IPS DF 4.7 (cell line): ENCODE data around the gene AMT.
"Not testable (repeated sequence)": the region's sequence is repeated elsewhere in the genome, so short reads cannot be mapped to it uniquely, and the experiment has no call there.

Experiments used
- DNase-seq: peaks from one replicate; pipeline ENCODE4 v3.0.0-alpha.2; 2013; ENCODE audit warnings: low spot score; ENCODE audit errors: extremely low read depth

Gene AMT

DNA sequence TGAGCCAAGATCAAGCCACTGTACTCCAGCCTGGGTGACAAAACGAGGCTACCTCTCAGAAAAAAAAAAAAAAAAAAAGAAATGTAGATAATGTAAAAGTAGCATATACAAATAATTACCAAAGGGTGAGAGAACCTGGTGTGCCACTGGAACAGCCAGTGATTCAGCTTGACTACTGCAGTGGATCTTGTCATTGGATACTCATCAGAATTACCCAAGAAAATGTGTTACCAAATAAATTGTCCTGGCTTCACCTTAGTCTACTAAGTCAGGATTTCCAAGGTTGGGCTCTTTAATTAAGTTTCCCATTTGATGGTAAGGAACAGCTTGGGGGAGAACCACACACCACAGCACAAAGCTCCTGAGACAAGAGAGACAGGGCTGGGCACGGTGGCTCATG, 5.3 kb upstream of the AMT start:
- DNase-seq, result no peak

DNA sequence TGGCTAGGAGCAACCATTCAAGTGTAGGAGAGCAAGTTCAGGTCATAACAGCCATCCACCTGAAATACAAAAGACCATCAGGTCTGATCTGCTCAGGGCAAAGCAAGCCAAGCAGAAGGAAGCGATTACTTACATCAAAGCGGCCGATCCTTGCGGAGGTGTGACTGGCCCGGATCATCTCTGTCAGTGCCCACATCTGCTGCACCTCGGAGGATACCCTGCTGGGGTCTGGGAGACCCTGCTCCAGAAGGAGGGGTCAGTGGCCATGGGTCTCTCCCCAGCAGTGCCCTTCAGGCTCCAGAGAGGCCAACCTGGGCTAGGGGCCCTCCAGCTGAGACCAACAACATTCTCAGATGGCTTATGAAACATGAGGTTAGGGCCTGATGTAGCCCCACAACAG, 2.5 kb upstream of the AMT start:
- no peak for DNase-seq

DNA sequence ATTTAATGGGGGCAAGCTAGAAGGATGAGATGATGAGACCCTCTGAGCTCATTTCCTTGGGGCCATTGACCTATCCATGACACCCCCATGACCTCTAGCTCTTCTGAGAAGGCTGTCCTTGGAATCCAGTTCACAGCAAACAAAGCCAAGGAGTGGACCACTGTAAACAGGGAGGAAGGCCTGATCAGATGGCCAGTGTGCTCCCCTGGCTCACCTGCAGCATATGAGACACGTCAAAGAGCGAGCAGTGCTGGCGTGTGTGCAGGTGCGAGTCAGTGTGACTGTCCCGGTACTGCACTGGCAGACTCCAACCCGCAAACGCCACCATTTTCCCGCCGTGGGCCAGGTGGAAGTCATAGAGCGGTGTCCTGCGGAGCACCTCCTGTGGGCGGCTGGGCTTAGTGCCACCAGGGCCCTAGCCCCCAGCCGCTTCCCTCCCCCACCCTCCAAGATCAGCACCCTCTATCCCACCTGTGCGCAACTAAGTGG, 339 bp downstream of the AMT start:
- DNase-seq, result no peak

DNA sequence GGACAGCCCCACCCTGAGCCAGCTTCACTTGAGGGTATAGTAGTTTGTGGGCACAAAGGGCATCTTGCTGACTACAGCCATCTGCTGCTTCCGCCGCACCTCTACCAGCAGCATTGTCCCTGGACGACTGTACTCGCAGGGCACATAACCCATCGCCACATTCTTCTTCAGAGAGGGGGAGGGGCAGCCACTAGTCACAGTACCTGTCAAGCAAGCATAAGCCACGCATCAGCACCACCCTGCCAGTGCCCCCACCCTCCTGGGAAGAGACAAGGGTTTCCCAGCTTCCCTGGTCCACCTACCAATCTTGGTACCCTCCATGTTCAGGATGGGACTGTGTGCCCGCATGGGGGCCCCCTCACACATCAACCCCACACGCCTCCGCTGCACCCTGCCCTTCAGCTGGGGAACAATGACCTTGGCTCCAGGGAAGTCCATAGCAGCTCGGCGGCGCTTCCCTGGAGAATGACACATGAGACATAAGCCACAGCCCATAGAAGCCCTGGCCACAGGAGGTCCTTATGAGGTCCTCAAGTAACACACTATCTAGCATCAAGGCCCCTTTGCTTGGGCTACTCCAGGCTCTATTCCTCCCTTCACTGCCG, 4.7 kb downstream of the AMT start:
- DNase-seq, result no peak

DNA sequence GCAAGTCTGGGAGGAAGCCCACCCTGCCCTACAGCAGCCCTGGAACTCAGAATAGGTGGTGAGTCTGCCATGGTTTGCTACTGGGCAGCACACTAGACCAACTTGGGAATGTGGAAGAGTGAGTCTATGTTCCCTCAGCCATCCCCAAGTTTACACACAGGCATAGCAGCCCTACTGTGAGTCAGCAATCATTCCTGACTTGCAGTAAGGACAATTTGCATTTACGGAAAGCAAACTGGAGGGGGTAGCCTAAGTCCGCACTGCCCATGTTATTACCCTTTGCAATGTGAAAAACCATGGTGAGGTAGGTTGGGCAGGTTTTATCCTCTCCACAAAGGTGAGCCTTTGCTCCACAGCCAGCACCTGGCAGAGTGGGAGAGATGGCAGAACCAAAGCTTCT, 5.4 kb downstream of the AMT start:
- DNase-seq, result no peak

DNA sequence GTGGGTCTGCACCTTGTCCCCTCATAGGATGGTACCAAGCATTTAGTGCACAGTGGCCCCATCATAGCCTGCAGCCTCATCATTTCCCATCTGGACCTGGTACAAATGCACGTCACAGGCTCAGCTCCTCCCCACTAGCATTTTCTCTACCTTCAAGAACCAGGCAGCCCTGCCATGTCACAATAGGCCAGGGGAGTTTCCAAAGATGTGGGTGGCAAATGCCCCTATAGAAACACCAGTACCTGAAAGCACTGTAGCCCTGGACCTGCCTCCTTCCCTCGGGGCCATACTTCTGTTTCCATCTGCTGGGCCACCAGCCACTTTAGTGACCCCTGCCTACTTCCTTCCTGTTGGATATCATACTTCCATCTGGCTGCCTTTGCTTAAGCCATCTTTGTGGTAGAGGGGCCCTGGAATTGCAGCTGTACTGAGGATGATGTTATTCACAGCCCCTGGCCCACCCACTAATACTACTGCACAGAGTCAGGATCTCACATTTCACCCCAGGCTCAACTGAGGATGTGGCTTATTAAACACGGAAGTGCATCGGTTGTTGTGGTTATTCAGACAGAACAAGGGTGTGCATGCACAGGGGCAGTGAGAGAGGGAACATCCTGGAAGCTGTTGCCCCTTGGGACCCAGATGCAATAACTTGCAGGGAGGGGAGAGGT, 6.2 kb downstream of the AMT start:
- no peak for DNase-seq

DNA sequence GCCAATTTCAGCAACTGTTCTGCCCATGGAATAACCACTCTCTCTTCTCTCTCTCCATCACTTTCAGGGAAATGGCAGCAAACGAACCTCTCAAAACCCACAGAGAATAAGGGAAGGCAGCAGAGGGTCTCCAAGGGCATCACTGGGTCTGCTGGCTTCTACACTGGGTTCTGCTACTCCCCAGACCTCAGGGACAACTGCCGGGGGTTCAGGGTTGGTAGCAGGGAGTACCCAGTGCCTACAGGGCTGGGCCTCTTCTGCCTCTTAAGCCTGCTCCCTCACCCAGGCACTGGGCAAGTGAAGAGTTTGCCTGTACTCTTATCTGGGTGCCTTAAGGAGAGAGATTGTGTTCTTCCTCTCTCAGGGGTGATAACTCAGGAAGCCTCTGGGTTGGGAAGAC, 7.5 kb downstream of the AMT start:
- DNase-seq, result no peak

DNA sequence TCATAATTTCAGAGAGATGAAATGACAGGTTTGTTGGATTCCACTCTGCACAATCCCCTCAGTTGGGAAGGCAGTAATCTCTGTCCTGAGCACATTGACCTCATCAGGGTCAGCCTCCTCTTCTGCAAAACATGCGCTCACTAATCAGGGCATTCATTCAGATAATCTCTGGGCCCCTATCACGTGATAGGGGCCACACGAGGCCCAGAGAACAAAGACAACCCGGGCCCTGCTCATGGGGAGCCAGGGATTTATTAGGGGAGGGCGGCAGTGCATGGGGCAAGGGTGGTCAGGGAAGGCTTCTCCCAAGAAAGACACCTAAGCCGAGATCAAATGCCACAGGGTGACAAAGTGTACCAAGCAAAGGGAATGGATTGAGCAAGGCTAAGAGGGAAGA, 8.9 kb downstream of the AMT start:
- no peak for DNase-seq

DNA sequence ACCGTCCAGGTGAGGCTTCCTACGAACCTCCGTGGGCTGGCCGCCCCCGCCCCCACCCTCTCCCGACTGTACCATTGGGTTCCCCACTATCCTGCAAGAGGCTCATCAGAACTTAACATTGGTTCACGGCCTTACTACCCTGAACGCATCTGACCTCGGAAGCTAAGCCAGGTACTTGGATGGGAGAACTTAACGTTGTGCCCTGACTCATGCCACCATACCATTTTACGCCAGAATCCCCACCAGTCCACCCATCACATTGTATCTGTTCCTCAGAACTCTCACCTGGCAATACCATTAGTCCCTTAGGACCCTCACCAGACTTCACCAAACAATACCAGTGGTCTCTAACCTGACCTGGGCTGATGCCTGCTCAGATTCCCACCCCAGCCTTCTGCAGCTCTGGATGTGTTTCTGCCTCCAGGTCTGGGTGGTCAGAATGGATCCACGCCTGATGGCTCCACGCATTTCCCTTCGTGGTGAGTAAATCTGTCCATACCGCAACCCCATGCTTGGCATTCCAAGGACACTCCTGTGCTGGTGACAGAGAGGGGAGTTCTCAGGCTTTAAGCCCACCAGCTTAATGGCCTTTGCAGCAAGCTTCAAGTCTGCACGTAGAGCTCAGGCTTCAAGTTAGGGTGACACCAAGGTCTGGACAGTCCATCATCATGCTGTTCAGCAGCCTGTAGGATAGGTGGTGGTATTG, 9.5 kb downstream of the AMT start:
- no peak for DNase-seq

DNA sequence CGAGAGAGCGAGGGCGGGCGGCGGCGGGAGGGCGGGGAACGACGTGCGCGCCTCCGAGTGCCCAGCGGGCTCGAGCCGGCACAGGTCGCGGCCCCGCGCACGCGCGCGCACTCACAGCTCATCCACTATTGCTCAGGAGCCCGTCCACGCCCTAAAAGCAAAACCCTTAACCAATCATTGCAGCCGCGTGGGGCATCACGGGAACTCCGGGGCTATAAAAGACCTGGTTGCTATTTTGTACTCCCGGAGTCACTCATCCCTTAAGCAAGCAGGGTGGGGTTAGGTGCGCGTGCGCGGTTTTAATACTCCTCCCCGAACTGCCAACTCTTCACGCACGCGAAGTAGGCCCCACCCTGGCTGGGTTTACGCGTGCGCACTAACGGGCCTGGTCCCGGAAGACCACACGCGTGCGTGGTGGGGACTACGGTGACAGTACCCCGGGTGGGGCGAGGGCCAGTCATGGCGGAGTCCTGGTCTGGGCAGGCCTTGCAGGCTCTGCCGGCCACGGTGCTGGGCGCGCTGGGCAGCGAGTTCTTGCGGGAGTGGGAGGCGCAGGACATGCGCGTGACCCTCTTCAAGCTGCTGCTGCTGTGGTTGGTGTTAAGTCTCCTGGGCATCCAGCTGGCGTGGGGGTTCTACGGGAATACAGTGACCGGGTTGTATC, 10.2 kb downstream of the AMT start, which contains the start of the genes RHOA and TCTA:
Gene RHOA, minus strand, starts transcription at position 9 of the 664 bp plus-strand sequence. CDS start 36,387 bp downstream, outside the sequence.
Gene TCTA, plus strand, starts transcription at position 456 of the 664 bp plus-strand sequence. Its CDS starts 4 bp downstream, at position 460.
- DNase-seq, result peak; percentile 93

DNA sequence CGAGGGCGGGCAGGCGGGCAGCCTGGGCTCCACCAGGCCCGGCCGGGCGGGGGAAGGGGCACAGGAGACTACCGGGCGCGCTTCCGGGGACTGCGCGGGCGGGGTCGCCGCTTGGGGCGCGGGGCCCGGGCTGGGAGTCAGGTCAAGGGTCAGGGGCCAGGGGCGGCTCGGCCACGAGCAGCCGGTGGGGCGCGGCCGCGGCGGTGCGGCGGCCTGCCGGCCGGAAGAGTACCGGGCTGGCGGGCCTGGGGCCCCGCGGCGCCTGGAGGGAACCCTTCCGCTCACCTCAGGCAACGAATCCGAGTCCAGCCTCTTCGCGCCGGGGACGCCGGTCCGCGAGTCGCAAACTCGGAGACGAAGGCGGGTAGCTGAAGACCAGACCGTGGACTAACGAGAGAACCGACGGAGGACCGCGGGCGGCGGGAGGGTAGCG, 10.7 kb downstream of the AMT start:
- DNase-seq, result no peak

DNA sequence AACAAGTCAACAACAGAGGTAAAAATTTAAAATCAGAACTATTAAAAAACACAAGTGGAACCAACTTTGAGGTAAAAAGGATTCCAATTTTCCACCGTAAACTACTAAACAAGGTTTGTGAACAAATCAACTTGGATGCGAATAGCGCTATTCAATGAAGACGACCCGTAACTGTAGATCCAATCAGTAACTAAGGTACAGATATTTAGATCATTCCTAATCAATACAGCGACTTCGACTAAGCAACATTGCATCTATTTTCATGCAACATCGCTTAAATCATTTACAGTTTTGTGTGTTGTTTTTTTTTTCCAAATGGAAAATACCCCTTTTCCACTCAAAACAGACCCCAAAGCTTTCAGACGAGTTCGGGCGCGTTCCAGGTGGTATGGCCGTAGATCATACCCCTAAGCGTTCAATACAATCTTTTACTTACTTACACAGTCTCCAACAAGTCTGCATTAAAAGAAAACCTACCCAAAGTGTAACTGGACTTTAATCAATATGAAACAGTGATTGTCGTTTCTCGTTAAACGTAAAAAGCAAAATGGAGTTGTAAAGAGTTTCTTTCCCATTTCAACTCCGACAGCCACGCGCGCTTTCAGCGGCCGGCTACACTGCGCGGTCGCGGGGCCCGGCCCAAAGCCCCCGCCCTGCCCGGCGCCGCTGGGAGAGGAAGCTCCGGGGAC, 11.3 kb downstream of the AMT start:
- DNase-seq, result no peak

DNA sequence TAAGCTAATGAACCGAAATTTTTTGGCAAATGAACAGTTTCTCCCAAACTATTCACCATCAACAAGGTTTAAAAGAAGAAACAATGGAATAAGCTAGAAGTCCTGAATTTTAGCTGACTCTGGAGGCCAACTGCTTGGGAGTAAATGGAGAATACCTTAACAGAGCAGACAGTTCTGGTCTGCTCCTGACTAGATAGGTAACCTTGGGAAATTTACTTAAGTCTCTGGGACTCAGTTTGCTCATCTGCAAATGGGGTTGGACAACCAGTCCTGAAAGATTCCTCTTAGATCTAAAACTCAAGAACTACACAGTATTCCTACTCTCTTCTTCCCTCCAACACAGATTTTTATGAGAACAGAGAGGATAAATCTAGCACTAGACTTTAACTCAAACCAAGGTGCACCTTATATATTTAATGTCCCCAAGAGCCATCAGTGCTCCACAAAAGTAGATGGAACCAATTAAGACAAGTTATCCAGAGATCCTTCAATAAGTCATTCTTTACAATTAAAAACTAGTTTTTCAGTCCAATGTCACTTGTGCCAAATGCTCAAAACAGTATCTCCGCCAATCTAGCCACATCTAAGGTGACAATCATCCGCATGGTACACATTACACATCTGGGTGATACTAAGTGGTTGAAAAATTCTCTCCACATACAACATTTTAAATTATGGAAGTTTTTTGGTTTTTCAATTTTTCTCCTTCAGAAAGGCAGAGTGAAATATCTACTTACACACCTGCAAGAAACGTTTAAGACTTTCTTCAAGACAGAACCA, 12.0 kb downstream of the AMT start:
- no peak for DNase-seq

DNA sequence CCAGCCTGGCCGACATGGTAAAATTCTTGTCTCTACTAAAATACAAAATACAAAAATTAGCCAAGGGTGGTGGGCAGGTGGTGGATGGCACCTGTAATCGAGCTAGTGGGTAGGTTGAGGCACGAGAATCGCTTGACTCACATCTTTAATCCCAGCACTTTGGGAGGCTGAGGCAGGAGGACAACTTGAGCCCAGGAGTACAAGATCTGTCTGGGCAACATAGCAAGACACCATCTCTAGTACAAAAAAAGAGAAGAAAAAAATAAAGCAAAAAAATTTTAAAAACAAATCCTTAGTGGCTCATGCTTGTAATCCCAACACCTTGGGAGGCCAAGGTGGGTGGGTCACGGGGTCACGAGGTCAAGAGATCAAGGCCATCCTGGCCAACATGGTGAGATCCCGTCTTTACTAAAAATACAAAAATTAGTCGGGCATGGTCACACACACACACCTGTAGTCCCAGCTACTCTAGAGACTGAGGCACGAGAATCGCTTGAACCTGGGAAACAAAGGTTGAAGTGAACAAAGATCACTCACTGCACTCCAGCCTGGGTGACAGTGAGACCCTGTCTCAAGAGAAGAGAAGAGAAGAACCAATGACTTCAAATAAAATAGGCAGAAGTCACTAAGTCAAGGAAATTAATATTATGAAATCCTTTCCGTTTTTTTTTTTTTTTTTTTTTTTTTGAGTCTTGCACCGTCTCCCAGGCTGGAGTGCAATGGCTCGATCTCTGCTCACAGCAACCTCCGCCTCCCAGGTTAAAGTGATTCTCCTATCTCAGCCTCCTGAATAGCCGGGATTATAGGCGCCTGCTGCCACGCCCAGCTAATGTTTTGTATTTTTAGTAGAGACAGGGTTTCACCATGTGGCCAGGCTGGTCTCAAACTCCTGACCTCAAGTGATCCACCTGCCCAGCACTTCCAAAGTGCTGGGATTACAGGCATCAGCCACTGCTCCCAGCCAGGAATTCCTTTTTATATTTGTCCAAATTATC, 15.4 kb downstream of the AMT start:
- DNase-seq, result no peak

DNA sequence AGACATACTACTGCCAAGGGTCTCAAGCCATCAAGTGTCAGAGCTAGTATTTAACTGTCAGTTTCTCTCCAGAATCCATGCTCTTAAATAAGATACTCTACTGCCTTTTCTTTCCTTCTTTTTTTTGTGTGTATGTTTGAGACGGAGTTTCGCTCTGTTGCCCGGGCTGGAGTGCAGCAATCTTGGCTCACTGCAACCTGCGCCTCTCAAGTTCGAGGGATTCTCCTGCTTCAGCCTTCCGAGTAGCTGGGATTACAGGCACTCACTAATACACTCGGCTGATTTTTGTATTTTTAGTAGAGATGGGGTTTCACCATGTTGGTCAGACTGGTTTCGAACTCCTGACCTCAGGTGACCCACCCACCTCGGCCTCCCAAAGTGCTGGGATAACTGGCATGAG, 16.7 kb downstream of the AMT start:
- not testable (repeated sequence) for DNase-seq

DNA sequence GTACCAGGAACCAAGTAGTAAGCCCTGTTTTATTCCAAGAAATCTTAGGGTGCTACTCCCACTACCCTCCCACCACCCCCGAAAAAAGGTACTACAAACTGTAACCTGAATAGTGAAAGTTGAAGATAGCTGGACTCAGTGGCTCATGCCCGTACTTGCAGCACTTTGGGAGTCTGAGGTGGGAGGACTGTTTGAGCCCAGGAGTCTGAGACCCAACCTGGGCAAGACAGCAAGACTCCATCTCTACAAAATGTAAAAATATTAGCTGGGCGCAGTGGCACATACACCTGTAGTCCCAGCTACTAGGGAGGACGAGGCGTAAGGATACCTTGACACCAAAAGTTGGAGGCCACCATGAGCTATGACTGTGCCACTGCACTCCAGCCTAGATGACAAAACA, 18.4 kb downstream of the AMT start:
- DNase-seq, result no peak

DNA sequence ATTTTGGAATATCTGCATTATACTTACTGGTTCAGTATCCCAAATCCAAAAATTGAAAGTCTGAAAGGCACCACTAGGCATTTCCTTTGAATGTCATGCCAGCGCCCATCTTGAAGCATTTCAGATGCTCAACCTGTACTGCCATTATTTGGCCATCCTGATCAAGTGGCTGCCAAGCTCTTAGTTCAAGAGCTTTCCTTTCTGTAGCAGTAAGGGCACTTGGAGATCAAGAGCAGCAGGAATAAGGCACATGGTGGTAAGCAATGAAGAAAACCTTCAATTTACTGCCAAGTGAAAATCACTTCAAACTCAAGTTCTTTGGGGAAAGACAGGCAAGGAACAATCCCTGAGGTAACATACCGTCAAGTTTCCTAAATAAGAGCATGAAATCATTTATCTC, 20.5 kb downstream of the AMT start:
- DNase-seq, result no peak

DNA sequence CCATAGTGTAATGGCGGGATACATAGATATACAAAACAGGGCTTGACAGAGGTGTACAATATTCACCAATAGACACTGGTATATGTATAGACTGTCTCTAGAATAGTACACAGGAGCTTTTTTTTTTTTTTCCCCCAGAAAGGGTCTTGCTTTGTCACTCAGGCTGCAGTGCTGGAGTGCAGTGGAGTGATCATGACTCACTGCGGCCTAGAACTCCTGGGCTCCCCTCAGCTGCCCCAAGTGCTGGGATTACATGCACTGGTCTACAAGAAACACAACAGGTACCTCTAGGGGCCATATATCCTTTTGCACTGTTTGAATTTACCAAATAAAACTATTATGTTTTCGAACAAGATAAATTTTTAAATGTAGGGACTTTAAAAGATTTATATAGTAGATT, 22.8 kb downstream of the AMT start:
- no peak for DNase-seq

DNA sequence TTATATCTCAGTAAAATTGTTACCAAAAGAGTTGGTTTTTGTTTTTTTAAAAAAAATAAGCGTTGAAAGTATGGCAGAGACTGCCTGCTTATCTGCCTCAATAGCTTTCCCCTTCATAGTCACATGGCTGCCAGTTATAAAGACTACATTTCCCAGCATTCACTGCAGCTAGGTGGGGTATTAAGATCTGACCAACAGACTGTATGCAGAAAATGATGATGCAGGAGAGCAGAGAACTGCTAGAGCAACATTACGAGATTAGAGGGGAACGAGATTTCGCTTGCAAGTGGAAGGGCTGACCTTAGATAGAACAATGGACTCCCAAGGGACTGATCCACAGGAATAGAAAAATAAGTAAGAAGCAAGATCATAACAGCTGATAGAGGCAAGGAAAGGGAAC, 24.8 kb downstream of the AMT start:
- no peak for DNase-seq
